OCI-LY7 (cell line): ENCODE data around the gene ZMIZ1. TPM values are rescaled to one million over a fixed set of nuclear protein-coding genes. Genes with fewer than 3 reads are reported as not detected.

Source experiments
- BruUV-seq: library from RNA; stranded (reverse); fragments of 400-500 nt; replicated peaks from 2 replicates; lab custom pipeline; 2021; lab: Mats Ljungman, UMichigan
- CTCF ChIA-PET: fragments of 300-600 bp; sonication (Branson Sonifier 250); formaldehyde crosslinking; loops from one replicate; lab custom pipeline; 2022; ENCODE audit warnings: antibody characterized with exemption; ENCODE audit not compliant: unreplicated experiment; lab: Charles Lee
- POLR2A ChIA-PET: fragments of 300-600 bp; sonication (Branson Sonifier 250); formaldehyde crosslinking; loops from one replicate; lab custom pipeline; 2022; ENCODE audit warnings: antibody characterized with exemption; lab: Charles Lee
- DNase-seq: peaks from one replicate; pipeline ENCODE4 v3.0.0-alpha.2; 2015; ENCODE audit warnings: low spot score
- H2AFZ ChIP-seq: fragments of 200-600 bp; sonication (generic), shearing (Covaris generic); 2 replicates; pipeline ENCODE4 v1.6.1; 2014; ENCODE audit warnings: mild to moderate bottlenecking, antibody characterized with exemption, low read length, moderate library complexity
- H3K27ac ChIP-seq: fragments of 200-600 bp; sonication (generic); 2 replicates; pipeline ENCODE4 v1.5.1; 2014; ENCODE audit warnings: mixed run types, low read depth, mild to moderate bottlenecking, moderate library complexity, low read length, inconsistent platforms; ENCODE audit not compliant: poor library complexity, severe bottlenecking
- H3K36me3 ChIP-seq: fragments of 200-600 bp; sonication (generic); 2 replicates; pipeline ENCODE4 v1.6.1; 2014; ENCODE audit warnings: mild to moderate bottlenecking, antibody characterized with exemption, low read length, moderate library complexity, mixed read lengths; ENCODE audit not compliant: insufficient read depth
- H3K4me1 ChIP-seq: fragments of 200-600 bp; sonication (generic); 2 replicates; pipeline ENCODE4 v1.5.1; 2014; ENCODE audit warnings: mild to moderate bottlenecking, low read length; ENCODE audit not compliant: insufficient read depth, poor library complexity, severe bottlenecking
- H3K4me2 ChIP-seq: fragments of 200-600 bp; sonication (generic); 2 replicates; pipeline ENCODE4 v1.6.1; 2014; ENCODE audit warnings: mild to moderate bottlenecking, low read length
- H3K4me3 ChIP-seq: fragments of 200-600 bp; sonication (generic); 2 replicates; pipeline ENCODE4 v1.5.1; 2014; ENCODE audit warnings: mild to moderate bottlenecking, low read depth, low read length; ENCODE audit not compliant: poor library complexity, severe bottlenecking
- H3K79me2 ChIP-seq: fragments of 200-600 bp; sonication (generic); 2 replicates; pipeline ENCODE4 v1.6.1; 2016; ENCODE audit warnings: low read depth, mild to moderate bottlenecking, low read length, moderate library complexity, mixed read lengths; ENCODE audit not compliant: insufficient read depth
- H3K9me2 ChIP-seq: fragments of 200-600 bp; sonication (generic); 2 replicates; pipeline ENCODE4 v1.6.1; 2016; ENCODE audit warnings: mild to moderate bottlenecking, low read length, mixed read lengths; ENCODE audit not compliant: insufficient read depth
- H3K9me3 ChIP-seq: fragments of 200-600 bp; sonication (generic); 2 replicates; pipeline ENCODE4 v1.6.1; 2014; ENCODE audit warnings: mild to moderate bottlenecking, mixed run types, low read length, mixed read lengths
- H4K20me1 ChIP-seq: fragments of 200-600 bp; sonication (generic); 2 replicates; pipeline ENCODE4 v1.6.1; 2014; ENCODE audit warnings: mild to moderate bottlenecking, antibody characterized with exemption, low read length, moderate library complexity, mixed read lengths; ENCODE audit not compliant: insufficient read depth
- CTCF ChIP-seq: fragments of 200-600 bp; sonication (generic); conservative IDR thresholded peaks from 2 replicates; pipeline ENCODE4 v1.5.1; 2014; ENCODE audit warnings: mild to moderate bottlenecking, antibody characterized with exemption, low read length, moderate library complexity, mixed read lengths
- EZH2phosphoT487 ChIP-seq: fragments of 200-600 bp; sonication (generic); IDR thresholded peaks from 2 replicates; pipeline ENCODE4 v1.6.1; 2018; ENCODE audit warnings: low read depth, borderline replicate concordance, mild to moderate bottlenecking, mixed run types, antibody characterized with exemption, low read length, moderate library complexity, mixed read lengths
- intact Hi-C: fragments of 100-400 bp; cut with micrococcal nuclease; formaldehyde crosslinking; loops from one replicate; pipeline ENCODE4 v1.10.0; 2022; ENCODE audit not compliant: unreplicated experiment
- total RNA-seq, 2 experiments: library from RNA; depleted of rRNA in 1 of 2; stranded (reverse); fragments of >200 nt in 1 of 2; shearing (Covaris generic) in 1 of 2; gene quantifications; 2 replicates each; pipeline ENCODE4 v1.2.3, GENCODE V29; 2014 to 2022

The ZMIZ1 gene
- total RNA-seq, 2 experiments from 2014 or later = 20.4 to 66.9 TPM

GRCh38 chr10:79065091-79065551 lies 3.6 kb upstream of the ZMIZ1 start:
- ChIA-PET CTCF (no interaction called here), POLR2A (interaction anchor here (0.7 kb wide), 1 partner anchor 273 kb away, joined by 4 read pairs; no protein-coding TSS in a partner anchor)
- no peaks in the 10 kb centered on the region for H3K79me2 ChIP-seq
- no peak overlapping the region for H2AFZ ChIP-seq
- H3K36me3 ChIP-seq = no peaks in the 10 kb centered on the region
- TF ChIP-seq CTCF = no peak
- TF ChIP-seq EZH2phosphoT487 = no peak
- intact Hi-C loops = loop anchor here (5.0 kb wide), 1 partner anchor 93 kb away; no protein-coding TSS in a partner anchor
- H3K9me3 ChIP-seq = no peaks in the 10 kb centered on the region
- no peak overlapping the region for H3K4me3 ChIP-seq
- H3K4me2 ChIP-seq = no peak overlapping the region
- no peaks in the 10 kb centered on the region for H4K20me1 ChIP-seq
- H3K4me1 ChIP-seq = peaks cover 14% of the 10 kb centered on the region
- DNase-seq = no peak
- BruUV-seq = no TSS peak
- H3K27ac ChIP-seq = no peak overlapping the region
- H3K9me2 ChIP-seq = no peaks in the 10 kb centered on the region

GRCh38 chr10:79065853-79066252 lies 2.9 kb upstream of the ZMIZ1 start:
- no peaks in the 10 kb centered on the region for H4K20me1 ChIP-seq
- no peak for TF ChIP-seq EZH2phosphoT487
- no peak for TF ChIP-seq CTCF
- H3K4me1 ChIP-seq = peaks cover 19% of the 10 kb centered on the region
- ChIA-PET CTCF (interaction anchor here (0.5 to 1.1 kb wide), 2 partner anchors 9 to 31 kb away, joined by 3 to 4 read pairs; no protein-coding TSS in a partner anchor), POLR2A (interaction anchor here (0.7 kb wide), 1 partner anchor 273 kb away, joined by 4 read pairs; no protein-coding TSS in a partner anchor)
- H3K4me3 ChIP-seq = no peak overlapping the region
- H3K4me2 ChIP-seq = no peak overlapping the region
- H3K36me3 ChIP-seq = no peaks in the 10 kb centered on the region
- intact Hi-C loops = loop anchor here (5.0 kb wide), 1 partner anchor 94 kb away; no protein-coding TSS in a partner anchor
- no TSS peak for BruUV-seq
- no peaks in the 10 kb centered on the region for H3K9me2 ChIP-seq
- no peaks in the 10 kb centered on the region for H3K9me3 ChIP-seq
- no peaks in the 10 kb centered on the region for H3K79me2 ChIP-seq
- no peak for DNase-seq
- H3K27ac ChIP-seq = no peak overlapping the region
- no peak overlapping the region for H2AFZ ChIP-seq
